Subcutaneous adipose tissue (tissue), 4 donors: ENCODE data around the gene ACOT11. TPM values are rescaled to one million over a fixed set of nuclear protein-coding genes. Genes with fewer than 3 reads are reported as not detected.

ENCODE experiments used
- CTCF ChIP-seq: fragments of 450-650 bp; IDR thresholded peaks from one replicate; pipeline ENCODE4 v1.5.1; 2016; ENCODE audit warnings: low read depth, mild to moderate bottlenecking, control low read depth, antibody characterized with exemption, moderate library complexity
- total RNA-seq, 4 donors: library from RNA; depleted of rRNA; stranded (reverse); fragments of >200 nt; gene quantifications; one replicate each; pipeline ENCODE4 v1.1.0, GENCODE V29; 2016

The ACOT11 gene
- total RNA-seq, 4 donors from 2014 or later = 1.3 to 6.6 (median 2.5) TPM

GRCh38 chr1:54571803-54572541, 23.9 kb downstream of the ACOT11 start:
- no peak for TF ChIP-seq CTCF

GRCh38 chr1:54572542-54572850, 24.5 kb downstream of the ACOT11 start:
- no peak for TF ChIP-seq CTCF

DNA sequence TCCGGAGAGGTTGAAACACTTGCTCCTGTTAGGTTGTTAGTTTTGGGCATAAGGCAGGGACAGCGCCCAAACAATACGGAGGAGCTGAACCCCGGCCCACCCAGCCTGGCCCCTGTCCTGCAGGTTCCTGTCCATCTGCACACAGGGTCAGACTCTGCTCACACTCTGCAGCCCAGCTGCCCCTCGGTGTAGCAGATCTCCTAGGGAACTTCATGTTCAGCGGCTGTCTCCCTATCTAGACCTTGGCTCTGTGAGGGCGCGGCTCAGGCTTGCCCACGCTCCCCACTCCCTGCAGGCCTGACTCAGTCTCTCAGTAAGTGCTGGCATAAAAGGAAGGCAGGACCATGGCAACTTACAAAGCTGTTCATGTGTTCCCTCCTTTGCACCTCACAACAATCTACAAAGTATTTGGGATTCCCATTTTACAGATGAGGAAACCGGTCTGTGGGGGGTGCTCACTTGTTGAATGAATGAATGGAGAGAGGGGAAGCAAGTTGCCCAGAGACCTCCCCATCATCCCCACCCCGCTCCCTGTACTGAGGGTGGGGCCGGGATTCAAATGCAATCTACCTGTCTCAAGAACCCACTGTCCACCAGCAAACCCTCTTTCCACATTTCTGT, 26.2 kb downstream of the ACOT11 start:
- no peak for TF ChIP-seq CTCF

- no peak for TF ChIP-seq CTCF
These were observed 27.1 kb downstream of the ACOT11 start for GRCh38 chr1:54575161-54575560.

DNA sequence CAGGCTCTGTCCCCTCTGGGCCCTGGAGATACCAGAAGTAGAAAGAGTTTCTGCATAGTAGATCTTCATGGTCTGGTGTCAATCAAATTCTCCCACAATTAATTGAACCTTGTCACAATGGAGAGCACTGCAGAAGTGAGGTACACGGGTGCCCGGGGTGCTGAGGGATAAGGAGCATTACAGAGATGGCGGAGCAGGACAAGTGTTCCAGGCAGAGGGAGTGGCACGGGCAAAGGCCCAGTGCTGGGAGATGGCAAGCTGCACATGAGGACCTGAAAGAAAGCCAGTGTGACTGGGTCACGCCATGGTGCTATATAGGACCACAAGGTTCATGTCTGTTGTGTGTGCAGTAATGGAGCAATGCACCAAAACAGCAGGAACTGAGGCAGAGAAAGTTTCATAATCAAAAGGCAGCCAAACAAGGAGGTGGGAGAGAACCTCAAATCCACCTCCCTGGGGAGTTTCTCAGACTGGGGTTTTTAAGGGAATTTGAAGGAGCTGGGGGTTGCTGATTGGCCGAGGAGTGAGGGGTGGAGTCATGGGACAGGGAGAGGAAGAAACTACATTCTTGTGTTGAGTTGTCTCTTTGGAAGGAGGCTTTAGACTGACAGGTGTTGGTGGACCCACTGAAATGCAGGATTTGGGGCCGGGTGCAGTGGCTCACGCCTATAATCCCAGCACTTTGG, 27.7 kb downstream of the ACOT11 start:
- no peak for TF ChIP-seq CTCF

GRCh38 chr1:54577612-54578011, 29.6 kb downstream of the ACOT11 start:
- no peak for TF ChIP-seq CTCF

GRCh38 chr1:54579337-54579781, 31.3 kb downstream of the ACOT11 start:
- TF ChIP-seq CTCF = no peak
